Spleen (tissue), 7 donors: Measurements from ENCODE around the gene NKD1.

ENCODE experiments used
- CTCF ChIP-seq, 11 experiments: fragments of 200-600 bp in 7 of 11; fragments of 450-650 bp in 4 of 11; sonication (generic) in 4 of 11; IDR thresholded peaks in 8 of 11; conservative IDR thresholded peaks in 3 of 11; 1 replicate in 7 of 11; 2 replicates in 4 of 11; pipeline versions ENCODE4 v1.4.0 to v1.8.0; 2016 to 2021; ENCODE audit warnings: antibody characterized with exemption in 11 of 11, inconsistent platforms in 4 of 11, mild to moderate bottlenecking in 1 of 11
- POLR2A ChIP-seq, 3 donors: fragments of 450-650 bp; IDR thresholded peaks; one replicate each; pipeline ENCODE4 v1.5.1; 2017; ENCODE audit warnings: antibody characterized with exemption in 3 of 3, mild to moderate bottlenecking in 1 of 3
- donor health status: DM: no; HTN: no; CAD: no; lungs with moderate emphysema.
- donor health status: DM: no; HTN: no; CAD: no.
- donor health status: DM: no; HTN: no; CAD: no.

- no peak for TF ChIP-seq POLR2A (IDR thresholded peaks at IDR 0.05)
- TF ChIP-seq CTCF (IDR thresholded peaks at IDR 0.05 in 8 of 11, conservative IDR thresholded peaks at IDR 0.05 in 3 of 11): no peak
These were observed 57.7 kb downstream of the NKD1 start for GRCh38 chr16:50605733-50606430.
